ENCODE measurements around the gene FAM3D.

DNA sequence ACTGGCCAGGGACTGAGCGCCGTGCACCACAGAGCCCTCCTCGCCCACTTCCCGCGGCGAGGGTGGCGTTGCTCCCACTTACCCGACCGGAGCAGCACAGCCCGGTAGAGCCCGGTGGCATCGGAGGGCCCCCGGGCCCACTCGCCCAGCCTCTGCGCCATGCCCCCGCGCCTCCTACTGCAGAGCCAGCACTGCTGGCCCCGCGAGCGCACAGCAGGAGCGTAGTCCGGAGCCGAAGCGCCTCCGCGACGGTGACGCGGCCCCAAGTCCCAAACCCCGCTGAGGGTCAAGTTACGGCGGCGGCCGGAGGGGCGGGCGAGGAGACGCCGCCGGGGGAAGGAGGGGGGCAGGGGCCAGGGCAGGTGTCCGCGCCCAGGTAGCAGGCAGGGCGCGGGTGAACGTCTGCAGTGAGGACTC is 79.8 kb downstream of the FAM3D start:
- TF ChIP-seq, protein P1, sequence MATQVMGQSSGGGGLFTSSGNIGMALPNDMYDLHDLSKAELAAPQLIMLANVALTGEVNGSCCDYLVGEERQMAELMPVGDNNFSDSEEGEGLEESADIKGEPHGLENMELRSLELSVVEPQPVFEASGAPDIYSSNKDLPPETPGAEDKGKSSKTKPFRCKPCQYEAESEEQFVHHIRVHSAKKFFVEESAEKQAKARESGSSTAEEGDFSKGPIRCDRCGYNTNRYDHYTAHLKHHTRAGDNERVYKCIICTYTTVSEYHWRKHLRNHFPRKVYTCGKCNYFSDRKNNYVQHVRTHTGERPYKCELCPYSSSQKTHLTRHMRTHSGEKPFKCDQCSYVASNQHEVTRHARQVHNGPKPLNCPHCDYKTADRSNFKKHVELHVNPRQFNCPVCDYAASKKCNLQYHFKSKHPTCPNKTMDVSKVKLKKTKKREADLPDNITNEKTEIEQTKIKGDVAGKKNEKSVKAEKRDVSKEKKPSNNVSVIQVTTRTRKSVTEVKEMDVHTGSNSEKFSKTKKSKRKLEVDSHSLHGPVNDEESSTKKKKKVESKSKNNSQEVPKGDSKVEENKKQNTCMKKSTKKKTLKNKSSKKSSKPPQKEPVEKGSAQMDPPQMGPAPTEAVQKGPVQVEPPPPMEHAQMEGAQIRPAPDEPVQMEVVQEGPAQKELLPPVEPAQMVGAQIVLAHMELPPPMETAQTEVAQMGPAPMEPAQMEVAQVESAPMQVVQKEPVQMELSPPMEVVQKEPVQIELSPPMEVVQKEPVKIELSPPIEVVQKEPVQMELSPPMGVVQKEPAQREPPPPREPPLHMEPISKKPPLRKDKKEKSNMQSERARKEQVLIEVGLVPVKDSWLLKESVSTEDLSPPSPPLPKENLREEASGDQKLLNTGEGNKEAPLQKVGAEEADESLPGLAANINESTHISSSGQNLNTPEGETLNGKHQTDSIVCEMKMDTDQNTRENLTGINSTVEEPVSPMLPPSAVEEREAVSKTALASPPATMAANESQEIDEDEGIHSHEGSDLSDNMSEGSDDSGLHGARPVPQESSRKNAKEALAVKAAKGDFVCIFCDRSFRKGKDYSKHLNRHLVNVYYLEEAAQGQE (IDR thresholded peaks at IDR 0.05) = no peak
- TF ChIP-seq, protein P2, sequence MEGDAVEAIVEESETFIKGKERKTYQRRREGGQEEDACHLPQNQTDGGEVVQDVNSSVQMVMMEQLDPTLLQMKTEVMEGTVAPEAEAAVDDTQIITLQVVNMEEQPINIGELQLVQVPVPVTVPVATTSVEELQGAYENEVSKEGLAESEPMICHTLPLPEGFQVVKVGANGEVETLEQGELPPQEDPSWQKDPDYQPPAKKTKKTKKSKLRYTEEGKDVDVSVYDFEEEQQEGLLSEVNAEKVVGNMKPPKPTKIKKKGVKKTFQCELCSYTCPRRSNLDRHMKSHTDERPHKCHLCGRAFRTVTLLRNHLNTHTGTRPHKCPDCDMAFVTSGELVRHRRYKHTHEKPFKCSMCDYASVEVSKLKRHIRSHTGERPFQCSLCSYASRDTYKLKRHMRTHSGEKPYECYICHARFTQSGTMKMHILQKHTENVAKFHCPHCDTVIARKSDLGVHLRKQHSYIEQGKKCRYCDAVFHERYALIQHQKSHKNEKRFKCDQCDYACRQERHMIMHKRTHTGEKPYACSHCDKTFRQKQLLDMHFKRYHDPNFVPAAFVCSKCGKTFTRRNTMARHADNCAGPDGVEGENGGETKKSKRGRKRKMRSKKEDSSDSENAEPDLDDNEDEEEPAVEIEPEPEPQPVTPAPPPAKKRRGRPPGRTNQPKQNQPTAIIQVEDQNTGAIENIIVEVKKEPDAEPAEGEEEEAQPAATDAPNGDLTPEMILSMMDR (IDR thresholded peaks at IDR 0.05; ENCODE audit: low read depth, low read length, missing input control) = no peak
- TF ChIP-seq, protein P3, sequence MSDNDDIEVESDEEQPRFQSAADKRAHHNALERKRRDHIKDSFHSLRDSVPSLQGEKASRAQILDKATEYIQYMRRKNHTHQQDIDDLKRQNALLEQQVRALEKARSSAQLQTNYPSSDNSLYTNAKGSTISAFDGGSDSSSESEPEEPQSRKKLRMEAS (IDR thresholded peaks at IDR 0.05) = no peak
- TF ChIP-seq RXRA (IDR thresholded peaks at IDR 0.05) (no peak), YY1 (IDR thresholded peaks at IDR 0.05) (no peak), GABPA (IDR thresholded peaks at IDR 0.05 in 1 of 2, conservative IDR thresholded peaks at IDR 0.05 in 1 of 2) (no peak), RAD21 (IDR thresholded peaks at IDR 0.05) (no peak)
- TF ChIP-seq, protein P4, sequence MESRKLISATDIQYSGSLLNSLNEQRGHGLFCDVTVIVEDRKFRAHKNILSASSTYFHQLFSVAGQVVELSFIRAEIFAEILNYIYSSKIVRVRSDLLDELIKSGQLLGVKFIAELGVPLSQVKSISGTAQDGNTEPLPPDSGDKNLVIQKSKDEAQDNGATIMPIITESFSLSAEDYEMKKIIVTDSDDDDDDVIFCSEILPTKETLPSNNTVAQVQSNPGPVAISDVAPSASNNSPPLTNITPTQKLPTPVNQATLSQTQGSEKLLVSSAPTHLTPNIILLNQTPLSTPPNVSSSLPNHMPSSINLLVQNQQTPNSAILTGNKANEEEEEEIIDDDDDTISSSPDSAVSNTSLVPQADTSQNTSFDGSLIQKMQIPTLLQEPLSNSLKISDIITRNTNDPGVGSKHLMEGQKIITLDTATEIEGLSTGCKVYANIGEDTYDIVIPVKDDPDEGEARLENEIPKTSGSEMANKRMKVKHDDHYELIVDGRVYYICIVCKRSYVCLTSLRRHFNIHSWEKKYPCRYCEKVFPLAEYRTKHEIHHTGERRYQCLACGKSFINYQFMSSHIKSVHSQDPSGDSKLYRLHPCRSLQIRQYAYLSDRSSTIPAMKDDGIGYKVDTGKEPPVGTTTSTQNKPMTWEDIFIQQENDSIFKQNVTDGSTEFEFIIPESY (IDR thresholded peaks at IDR 0.05) = no peak
